ENCODE data around the gene CALCOCO2. TPM values are rescaled to one million over a fixed set of nuclear protein-coding genes. Genes with fewer than 3 reads are reported as not detected.

CALCOCO2 gene
- total RNA-seq, 4 donors from 2014 or later: 141 to 292 (median 207) TPM

DNA sequence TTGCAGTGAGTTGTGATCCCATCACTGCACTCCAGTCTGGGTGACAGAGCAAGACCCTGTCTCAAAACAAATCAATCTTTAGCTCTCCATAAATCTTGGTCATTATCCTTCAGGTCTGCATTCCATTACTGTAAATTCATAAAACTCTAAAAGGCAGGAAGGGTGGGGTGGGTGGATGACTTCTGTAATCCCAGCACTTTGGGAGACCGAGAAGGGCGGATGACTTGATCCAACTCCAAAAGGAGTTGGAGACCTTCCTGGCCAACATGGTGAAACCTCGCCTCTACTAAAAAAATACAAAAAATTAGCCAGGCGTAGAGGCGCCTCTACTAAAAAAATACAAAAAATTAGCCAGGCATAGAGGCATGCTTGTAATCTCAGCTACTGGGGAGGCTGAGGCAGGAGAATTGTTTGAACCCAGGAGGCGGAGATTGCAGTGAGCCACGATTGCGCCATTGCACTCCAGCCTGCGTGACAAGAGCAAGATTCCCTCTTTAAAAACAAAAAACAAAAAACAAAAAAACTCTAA lies 75.2 kb downstream of the CALCOCO2 start:
- in situ Hi-C loops (cut with MboI; ENCODE audit: low pct_ligation_motif_present in 1 of 4, low pct_unique_long_range_greater_than_20kb in 1 of 4, low sequenced_read_pairs in 3 of 4): no loop called here
- WGBS, 2 donors (ENCODE audit: low coverage in 1 of 2): 83 to 88% methylated on average over 9 of the region's 9 CpGs
- intact Hi-C loops (cut with DNase I; ENCODE audit: low total_unique reads): no loop called here

DNA sequence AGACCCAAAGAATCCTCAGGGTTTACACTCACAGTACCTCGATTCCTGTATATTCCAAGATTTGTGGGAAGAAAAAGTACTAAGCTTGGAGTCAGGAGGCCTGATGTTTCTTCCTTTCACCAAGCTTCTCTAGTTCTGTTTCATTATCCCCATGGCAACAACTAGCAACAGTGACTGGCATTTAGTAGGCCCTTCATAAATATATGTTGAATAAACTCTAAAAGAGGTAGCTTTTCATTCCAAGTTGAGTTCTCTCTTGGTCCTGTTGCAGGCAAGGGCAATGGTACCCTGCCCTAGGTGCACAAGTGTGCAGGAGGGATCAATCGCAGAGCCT lies 76.8 kb downstream of the CALCOCO2 start:
- H3K9me3 ChIP-seq: no peaks in the 10 kb centered on the region
- 17 to 33% methylated on average over 1 to 2 of the region's 2 CpGs for WGBS, 2 donors (ENCODE audit: low coverage in 1 of 2)
- TF ChIP-seq, protein P1, sequence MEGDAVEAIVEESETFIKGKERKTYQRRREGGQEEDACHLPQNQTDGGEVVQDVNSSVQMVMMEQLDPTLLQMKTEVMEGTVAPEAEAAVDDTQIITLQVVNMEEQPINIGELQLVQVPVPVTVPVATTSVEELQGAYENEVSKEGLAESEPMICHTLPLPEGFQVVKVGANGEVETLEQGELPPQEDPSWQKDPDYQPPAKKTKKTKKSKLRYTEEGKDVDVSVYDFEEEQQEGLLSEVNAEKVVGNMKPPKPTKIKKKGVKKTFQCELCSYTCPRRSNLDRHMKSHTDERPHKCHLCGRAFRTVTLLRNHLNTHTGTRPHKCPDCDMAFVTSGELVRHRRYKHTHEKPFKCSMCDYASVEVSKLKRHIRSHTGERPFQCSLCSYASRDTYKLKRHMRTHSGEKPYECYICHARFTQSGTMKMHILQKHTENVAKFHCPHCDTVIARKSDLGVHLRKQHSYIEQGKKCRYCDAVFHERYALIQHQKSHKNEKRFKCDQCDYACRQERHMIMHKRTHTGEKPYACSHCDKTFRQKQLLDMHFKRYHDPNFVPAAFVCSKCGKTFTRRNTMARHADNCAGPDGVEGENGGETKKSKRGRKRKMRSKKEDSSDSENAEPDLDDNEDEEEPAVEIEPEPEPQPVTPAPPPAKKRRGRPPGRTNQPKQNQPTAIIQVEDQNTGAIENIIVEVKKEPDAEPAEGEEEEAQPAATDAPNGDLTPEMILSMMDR (IDR thresholded peaks at IDR 0.05): no peak
- TF ChIP-seq POLR2AphosphoS5 (IDR thresholded peaks at IDR 0.05) (no peak), EP300 (IDR thresholded peaks at IDR 0.05; ENCODE audit: low read depth) (no peak), POLR2A (IDR thresholded peaks at IDR 0.05) (no peak)
- H3K27ac ChIP-seq: peak overlapping the region; percentile 85 to 94 (median 92)
- intact Hi-C loops (cut with DNase I; ENCODE audit: low total_unique reads): no loop called here
- H3K27me3 ChIP-seq: no peaks in the 10 kb centered on the region
- in situ Hi-C loops (cut with MboI; ENCODE audit: low pct_ligation_motif_present in 1 of 4, low pct_unique_long_range_greater_than_20kb in 1 of 4, low sequenced_read_pairs in 3 of 4): no loop called here
- no peaks in the 10 kb centered on the region for H3K36me3 ChIP-seq
- peaks cover 13 to 32% (median 27%) of the 10 kb centered on the region in 4 donors for H3K4me1 ChIP-seq
- no peak for DNase-seq
- H3K4me3 ChIP-seq: peak overlapping the region; percentile 37 to 98 (median 95)

More for the DNA sequence above, 75.2 kb downstream of the CALCOCO2 start:
- no peak for DNase-seq
- H3K9me3 ChIP-seq: no peaks in the 10 kb centered on the region
- H3K4me3 ChIP-seq: no peak overlapping the region
- H3K36me3 ChIP-seq: no peaks in the 10 kb centered on the region
- TF ChIP-seq, protein P1 (IDR thresholded peaks at IDR 0.05): no peak
- TF ChIP-seq POLR2A (IDR thresholded peaks at IDR 0.05) (no peak), EP300 (IDR thresholded peaks at IDR 0.05; ENCODE audit: low read depth) (no peak), POLR2AphosphoS5 (IDR thresholded peaks at IDR 0.05) (no peak)
- H3K4me1 ChIP-seq: peaks cover 13 to 27% (median 24%) of the 10 kb centered on the region in 4 donors
- no peaks in the 10 kb centered on the region for H3K27me3 ChIP-seq
- H3K27ac ChIP-seq: no peak overlapping the region

DNA sequence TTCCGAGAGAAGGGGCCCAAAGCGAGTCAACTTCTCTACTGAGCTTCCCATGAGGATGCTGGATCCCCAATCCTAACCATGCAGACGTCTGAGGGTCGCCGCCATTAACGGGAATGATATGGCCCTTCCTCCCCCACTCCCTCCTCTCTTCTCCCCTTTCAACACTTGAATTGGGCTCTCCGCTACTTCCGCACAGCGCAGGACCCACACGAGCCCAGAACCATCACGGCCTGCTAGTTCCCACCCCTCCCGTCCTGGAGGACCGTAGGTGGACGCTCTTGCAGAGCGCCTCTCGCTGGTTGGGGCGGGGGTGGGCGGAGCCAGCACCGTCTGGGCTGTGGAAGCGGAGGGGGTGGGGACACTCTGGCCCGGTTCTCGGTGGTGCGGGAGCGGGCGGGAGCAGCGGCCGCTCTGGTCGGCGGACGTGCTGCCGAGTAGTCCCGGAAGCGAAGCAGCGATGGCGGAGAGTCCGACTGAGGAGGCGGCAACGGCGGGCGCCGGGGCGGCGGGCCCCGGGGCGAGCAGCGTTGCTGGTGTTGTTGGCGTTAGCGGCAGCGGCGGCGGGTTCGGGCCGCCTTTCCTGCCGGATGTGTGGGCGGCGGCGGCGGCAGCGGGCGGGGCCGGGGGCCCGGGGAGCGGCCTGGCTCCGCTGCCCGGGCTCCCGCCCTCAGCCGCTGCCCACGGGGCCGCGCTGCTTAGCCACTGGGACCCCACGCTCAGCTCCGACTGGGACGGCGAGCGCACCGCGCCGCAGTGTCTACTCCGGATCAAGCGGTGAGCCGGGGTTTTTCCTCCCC lies 77.4 kb downstream of the CALCOCO2 start, which contains the start of gene UBE2Z:
Gene UBE2Z (plus strand): TSS at position 361 of the 797 bp plus-strand sequence. CDS start 97 bp downstream, at position 458.
- in situ Hi-C loops (cut with MboI; ENCODE audit: low pct_ligation_motif_present in 1 of 4, low pct_unique_long_range_greater_than_20kb in 1 of 4, low sequenced_read_pairs in 3 of 4): no loop called here
- Histone ChIP-seq H3K4me3 (peak within 1 kb of the TSS; percentile 93 to 98 (median 95)), H3K9me3 (no peaks in the 10 kb centered on the region), H3K4me1 (peaks cover 13 to 32% (median 27%) of the 10 kb centered on the region in 4 donors), H3K27ac (peak within 1 kb of the TSS; percentile 85 to 94 (median 92)), H3K27me3 (no peaks in the 10 kb centered on the region), H3K36me3 (peaks cover 0 to 3% (median 0%) of the 10 kb centered on the region in 4 donors)
- WGBS, 2 donors (ENCODE audit: low coverage in 1 of 2): 0 to 1% methylated on average over 4 to 28 of the region's 81 CpGs
- intact Hi-C loops (cut with DNase I; ENCODE audit: low total_unique reads): no loop called here
- DNase-seq: peak; percentile 94
- TF ChIP-seq POLR2AphosphoS5 (IDR thresholded peaks at IDR 0.05): peak; percentile 97
- TF ChIP-seq, protein P1 (IDR thresholded peaks at IDR 0.05): peak in 1 of 5 experiments; percentile 24
- TF ChIP-seq POLR2A (IDR thresholded peaks at IDR 0.05): peak; percentile 95
- TF ChIP-seq EP300 (IDR thresholded peaks at IDR 0.05; ENCODE audit: low read depth): no peak

DNA sequence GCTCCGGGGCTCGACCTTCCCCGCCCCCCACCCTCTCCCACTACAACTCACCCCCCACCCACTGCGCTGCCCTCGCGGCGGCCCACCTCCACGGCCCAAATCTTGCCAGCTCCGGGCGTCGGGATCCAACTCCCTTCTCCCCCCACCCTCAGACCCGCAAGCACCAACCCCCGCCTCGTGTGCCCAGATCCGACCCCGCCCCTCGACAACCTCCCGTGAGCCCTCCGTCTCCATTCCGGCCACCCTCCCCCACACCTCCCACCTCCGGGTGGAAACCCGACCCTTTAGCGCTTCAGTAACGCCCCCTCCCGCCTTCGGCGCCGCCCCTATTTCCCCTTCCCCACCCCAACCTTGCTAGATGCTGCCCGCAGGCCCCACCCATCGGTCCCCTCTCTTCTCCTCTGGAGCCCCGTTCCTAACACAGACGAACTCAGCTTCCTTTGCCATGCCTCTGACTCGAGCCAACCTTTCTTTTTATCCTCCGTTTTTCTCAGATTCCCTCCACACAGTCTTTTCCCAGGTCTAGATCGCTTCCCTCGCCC lies 78.1 kb downstream of the CALCOCO2 start:
- WGBS, 2 donors (ENCODE audit: low coverage in 1 of 2): 4% methylated on average over 15 of the region's 36 CpGs; no CpG with 5 or more reads in 1 of the 2 donors
- H3K4me3 ChIP-seq: peak overlapping the region; percentile 93 to 98 (median 95)
- peak; percentile 81 for DNase-seq
- in situ Hi-C loops (cut with MboI; ENCODE audit: low pct_ligation_motif_present in 1 of 4, low pct_unique_long_range_greater_than_20kb in 1 of 4, low sequenced_read_pairs in 3 of 4) (no loop called here), intact Hi-C loops (cut with DNase I; ENCODE audit: low total_unique reads) (no loop called here)
- peaks cover 0 to 3% (median under 1%) of the 10 kb centered on the region in 4 donors for H3K36me3 ChIP-seq
- no peaks in the 10 kb centered on the region for H3K27me3 ChIP-seq
- no peaks in the 10 kb centered on the region for H3K9me3 ChIP-seq
- H3K4me1 ChIP-seq: peaks cover 13 to 32% (median 27%) of the 10 kb centered on the region in 4 donors
- TF ChIP-seq POLR2AphosphoS5 (IDR thresholded peaks at IDR 0.05) (no peak), EP300 (IDR thresholded peaks at IDR 0.05; ENCODE audit: low read depth) (no peak)
- H3K27ac ChIP-seq: peak overlapping the region; percentile 85 to 94 (median 92)

Measured in transverse colon (tissue), 4 donors.